Activated CD8-positive, alpha-beta memory T cell treated with anti-CD3 and anti-CD28 coated beads for 4 hours (primary cell): ENCODE results near the gene CLEC18C.
"Not testable (repeated sequence)": the region's sequence is repeated elsewhere in the genome, so short reads cannot be mapped to it uniquely, and the experiment has no call there.

Experiments
- DNase-seq, 2 donors: peaks; one replicate each; pipeline ENCODE4 v3.0.0-alpha.2; 2020; ENCODE audit warnings: low read depth in 2 of 2

Gene CLEC18C

GRCh38 chr16:70159355-70160348 is 13.9 kb upstream of the CLEC18C start:
- no peak for DNase-seq

- DNase-seq, result no peak
Measured at GRCh38 chr16:70160388-70160787, 13.2 kb upstream of the CLEC18C start.

DNA sequence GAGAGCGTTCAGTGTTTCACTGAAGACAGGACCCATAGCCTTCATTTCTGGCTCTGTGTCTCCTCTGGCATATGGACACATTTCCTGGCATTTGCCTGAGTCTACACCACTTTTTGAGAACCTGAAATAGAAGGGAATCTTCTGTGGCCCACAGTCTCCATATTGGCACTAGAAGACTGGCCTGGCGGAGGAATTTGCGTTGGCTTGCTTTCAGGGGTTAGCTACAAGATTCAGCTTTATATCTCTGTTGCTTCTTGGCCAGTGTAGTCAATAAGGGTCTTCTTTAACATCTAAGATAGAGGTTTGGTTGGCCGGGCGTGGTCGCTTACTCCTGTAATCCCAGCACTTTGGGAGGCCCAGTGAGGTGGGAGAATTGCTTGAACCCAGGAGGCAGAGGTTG is 12.8 kb upstream of the CLEC18C start:
- no peak for DNase-seq

DNA sequence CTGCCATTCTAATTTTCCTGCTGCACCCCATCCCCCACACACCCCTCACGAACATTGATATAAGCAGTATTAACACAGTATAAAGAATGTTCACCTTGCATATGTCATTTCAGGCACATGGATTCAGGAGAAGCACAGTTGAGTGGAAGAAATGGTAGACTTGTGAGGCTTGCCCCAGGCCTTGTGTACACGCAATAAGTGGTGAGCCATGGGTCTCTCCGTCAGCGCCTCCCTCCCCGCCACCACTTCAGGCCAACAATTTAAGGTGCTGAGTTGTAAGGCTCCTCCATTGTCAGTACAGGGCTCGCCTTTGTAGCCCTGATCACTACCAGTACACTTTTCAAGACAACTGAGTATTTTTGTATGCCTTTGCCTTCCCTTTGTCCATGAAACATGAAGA is 12.2 kb upstream of the CLEC18C start:
- DNase-seq, result no peak

DNA sequence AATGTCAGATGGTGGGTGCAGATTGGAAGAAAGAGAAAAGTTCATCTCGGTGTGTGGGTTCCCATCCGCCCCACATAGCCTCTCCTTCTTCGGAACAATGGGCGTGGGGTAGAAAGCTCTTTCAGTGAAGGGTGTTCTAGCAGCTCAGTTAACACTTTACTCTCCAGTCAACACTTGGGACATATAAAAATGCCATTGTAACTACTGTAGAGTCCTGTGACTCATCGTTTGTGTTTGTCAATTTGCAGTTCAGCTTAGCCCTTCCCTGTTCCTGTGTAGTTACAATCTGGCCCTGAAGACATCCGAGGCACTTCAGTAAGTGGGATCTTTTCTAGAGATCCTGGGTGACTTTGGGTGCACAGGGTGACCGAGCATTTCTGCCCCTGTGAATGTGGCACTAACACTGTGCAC is 11.5 kb upstream of the CLEC18C start:
- DNase-seq, result no peak

- no peak for DNase-seq
Measured at GRCh38 chr16:70163596-70163995, 10.0 kb upstream of the CLEC18C start.

DNA sequence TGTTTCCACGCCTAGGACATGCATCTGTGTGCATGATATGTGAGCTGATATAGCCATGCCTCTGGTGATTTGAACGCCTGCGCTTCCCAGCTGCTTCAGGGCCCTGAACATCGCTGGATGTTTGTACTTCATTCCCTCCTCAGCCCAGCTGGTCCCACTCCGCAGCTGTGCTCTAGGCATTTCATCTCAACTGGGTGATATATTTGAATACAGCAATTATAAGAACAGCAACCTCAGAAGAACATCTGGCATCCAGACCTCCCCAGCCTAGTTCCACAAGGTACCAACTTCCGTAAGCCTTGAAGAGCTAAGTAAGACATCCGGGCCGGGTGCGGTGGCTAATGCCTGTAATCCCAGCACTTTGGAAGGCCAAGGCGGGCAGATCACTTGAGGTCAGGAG is 6.9 kb upstream of the CLEC18C start:
- DNase-seq, result not testable (repeated sequence)

DNA sequence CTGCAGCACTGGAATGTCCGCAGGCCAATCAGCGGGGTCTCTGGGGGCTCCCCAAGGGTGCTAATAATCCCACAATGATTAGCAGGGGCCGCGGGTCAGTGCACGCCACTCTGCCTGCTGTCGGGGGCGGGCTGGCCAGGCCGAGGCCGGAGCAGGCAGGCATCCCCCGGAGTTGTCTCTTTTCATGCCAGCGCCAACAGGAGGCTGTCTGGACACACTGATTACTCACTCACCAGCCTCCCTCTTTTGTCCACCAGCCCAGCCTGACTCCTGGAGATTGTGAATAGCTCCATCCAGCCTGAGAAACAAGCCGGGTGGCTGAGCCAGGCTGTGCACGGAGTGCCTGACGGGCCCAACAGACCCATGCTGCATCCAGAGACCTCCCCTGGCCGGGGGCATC is 329 bp downstream of the CLEC18C start:
- not testable (repeated sequence) for DNase-seq

DNA sequence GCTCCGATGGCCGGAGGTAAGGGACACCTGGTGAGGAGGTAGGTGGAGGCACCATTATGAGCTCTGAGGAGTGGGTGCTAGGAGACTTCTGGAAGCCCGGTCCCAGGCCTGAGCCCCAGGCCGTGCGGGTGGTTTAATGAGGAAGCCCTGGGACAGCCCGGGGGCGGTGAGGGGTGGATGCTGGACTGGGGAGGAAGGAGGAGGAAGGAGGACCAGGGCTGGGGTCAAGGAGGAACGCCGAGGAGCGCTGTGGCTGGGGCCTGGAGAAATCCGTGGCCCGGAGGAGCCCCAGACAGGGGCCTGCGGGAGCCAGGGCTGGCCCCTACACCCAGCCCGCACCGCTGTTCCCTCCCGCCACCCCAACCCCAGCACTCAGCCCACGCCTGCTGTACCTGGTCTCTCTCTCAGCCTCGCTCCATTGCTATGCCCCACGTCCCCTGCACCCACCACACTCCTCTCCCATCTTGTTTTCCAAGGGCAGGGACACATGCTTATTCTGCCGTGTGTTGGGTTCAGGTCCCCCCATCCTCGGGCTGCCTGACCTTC is 873 bp downstream of the CLEC18C start:
- DNase-seq, result not testable (repeated sequence)

GRCh38 chr16:70187858-70188607 is 14.4 kb downstream of the CLEC18C start:
- DNase-seq, result not testable (repeated sequence)

DNA sequence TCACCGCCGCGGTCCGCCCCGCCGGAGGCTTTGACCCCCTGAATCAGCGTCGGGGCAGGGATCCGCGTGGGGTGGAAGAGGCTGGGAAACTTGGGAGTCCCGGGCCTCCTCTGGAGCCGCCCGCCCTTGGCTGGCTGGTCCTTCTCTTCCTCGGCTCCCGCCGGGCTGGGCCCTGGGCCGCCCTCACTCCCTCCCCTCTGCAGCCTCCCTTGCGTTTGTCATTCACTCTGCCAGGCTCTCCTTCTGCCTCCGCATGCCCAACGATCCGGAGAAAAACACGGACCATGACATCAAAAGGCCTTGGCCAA is 15.0 kb downstream of the CLEC18C start:
- not testable (repeated sequence) for DNase-seq

DNA sequence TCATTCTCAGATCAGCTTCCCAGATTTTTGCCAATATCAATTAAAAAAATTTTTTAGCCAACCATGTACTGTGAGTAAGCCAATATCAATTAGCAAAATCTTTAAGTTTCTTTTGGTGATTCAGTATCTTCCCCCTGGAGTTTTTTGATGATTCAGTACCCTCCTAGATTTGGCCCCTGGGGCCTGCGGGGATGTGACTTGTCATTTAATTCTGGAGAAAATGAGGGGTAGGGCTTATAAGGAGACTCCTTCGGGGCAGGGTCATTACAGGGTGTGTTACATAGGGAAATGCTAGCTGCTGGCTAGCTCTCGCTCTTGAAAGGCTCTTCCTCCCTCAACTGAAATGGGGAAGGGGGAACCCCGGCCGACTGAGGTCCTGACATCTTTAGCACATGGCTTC is 17.0 kb downstream of the CLEC18C start:
- DNase-seq, result not testable (repeated sequence)

GRCh38 chr16:70196683-70197300 is 23.2 kb downstream of the CLEC18C start:
- not testable (repeated sequence) for DNase-seq

DNA sequence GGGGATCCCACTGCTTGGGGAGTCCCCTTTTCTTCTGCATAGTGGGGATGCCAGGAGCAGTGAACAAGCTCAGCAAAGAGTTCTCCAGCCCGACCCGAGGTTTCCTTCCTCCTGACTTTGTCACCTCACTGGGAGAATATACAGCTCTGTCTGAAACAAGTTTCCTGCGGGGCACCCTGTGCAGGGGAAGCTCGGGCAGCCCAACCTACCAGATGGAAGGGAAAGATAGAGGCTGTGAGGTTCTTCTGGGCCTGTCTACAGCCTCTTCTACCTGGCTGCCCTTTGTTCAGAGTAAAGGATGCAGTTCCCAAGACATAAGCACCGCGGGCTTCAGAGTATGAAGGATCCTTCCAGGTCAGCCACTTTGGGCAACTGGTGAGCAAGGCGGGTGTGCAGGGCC is 24.0 kb downstream of the CLEC18C start:
- not testable (repeated sequence) for DNase-seq

DNA sequence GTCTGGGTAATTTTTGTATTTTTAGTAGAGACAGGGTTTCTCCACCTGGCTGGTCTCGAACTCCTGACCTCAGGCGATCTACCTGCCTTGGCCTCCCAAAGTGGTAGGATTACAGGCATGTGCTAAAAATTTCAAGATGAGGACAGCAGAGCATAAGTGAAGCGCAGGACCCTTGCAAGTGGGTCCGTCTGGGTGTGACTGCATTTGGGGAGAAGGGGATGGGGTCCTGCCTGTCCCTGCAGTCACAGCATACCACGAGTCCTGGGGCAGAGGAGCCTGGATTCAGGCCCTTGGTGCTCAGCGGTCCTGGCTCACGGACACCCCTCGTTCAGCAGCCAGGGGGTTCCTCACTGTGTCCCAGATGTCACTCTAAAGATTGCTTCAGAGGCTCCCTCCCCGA is 24.6 kb downstream of the CLEC18C start:
- not testable (repeated sequence) for DNase-seq

DNA sequence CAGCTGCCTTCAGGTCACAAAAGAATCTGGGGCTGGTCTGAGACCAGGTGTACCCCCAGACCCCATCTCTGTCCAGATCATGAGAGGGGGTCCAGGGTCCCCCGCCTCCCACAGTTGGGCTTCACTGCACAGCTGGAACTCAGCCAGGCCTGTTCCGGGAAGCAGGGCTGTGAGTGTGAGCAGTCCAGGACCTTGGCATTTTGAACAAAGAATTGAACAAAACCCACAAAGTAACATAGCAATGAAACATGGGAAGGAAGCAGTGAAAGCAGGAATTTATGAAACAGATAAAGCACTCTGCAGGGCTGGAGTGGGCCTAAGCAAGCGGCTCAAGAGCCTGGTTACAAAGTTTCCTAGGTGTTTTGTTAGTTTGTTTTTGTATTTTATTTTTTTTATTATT is 25.1 kb downstream of the CLEC18C start:
- DNase-seq, result not testable (repeated sequence)

DNA sequence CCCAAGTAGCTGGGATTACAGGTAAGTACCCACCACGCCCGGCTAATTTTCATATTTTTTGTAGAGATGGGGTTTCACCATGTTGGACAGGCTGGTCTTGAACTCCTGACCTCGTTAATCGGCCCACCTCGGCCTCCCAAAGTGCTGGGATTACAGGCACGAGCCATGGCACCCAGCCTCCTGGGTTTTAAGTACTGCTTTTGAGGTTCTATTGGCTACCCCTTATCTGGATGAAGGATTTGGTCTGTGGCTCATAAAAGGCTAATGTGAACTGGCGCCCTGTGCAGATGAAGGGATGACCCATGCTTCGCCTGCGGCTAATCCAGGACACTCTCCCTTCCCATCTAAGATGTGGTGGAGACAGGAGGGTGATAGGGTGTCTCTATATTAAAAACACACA is 25.6 kb downstream of the CLEC18C start:
- not testable (repeated sequence) for DNase-seq

- not testable (repeated sequence) for DNase-seq
Measured at GRCh38 chr16:70200063-70200462, 26.5 kb downstream of the CLEC18C start.

- DNase-seq, result not testable (repeated sequence)
Measured at GRCh38 chr16:70203508-70203907, 29.9 kb downstream of the CLEC18C start.

DNA sequence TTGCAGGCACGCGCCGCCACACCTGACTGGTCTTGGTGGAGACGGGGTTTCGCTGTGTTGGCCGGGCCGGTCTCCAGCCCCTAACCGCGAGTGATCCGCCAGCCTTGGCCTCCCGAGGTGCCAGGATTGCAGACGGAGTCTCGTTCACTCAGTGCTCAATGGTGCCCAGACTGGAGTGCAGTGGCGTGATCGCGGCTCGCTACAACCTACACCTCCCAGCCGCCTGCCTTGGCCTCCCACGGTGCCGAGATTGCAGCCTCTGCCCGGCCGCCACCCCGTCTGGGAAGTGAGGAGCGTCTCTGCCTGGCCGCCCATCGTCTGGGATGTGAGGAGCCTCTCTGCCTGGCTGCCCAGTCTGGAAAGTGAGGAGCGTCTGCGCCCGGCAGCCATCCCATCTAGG is 30.4 kb downstream of the CLEC18C start:
- not testable (repeated sequence) for DNase-seq

- not testable (repeated sequence) for DNase-seq
Measured at GRCh38 chr16:70204668-70205405, 31.2 kb downstream of the CLEC18C start.
